HTR-8/SVneo (cell line): Measurements from ENCODE around the gene ST3GAL3.

ENCODE experiments used
- DNase-seq: peaks from one replicate; pipeline ENCODE4 v3.0.0; 2011; ENCODE audit warnings: low spot score, mixed read lengths; ENCODE audit not compliant: insufficient read length
- FAIRE-seq: peaks from 2 replicates; lab custom pipeline; 2011; peaks lifted over from hg19 to GRCh38; lab: Jason Lieb, UNC

The ST3GAL3 gene

GRCh38 chr1:43779805-43780403 lies 72.6 kb downstream of the ST3GAL3 start:
- DNase-seq (no peak), FAIRE-seq (no peak)

DNA sequence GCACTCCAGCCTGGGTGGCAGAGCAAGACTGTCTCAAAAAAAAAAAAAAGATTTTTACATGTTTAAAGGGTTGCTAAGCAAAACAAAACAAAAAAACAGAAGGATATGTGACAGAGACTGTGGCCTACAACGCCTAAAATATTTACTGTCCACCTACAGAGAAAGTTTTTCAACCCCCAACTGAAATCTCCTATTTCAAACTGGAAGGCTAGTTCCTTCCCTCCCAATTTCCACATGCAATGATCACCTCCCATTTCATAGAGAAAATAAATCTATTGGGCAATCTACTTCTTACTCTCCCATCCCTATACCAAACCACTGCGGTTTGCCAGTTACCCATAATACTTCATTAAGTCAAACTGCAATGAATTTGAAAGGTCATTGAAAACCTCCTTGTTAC lies 74.2 kb downstream of the ST3GAL3 start:
- FAIRE-seq, result no peak
- DNase-seq, result no peak

DNA sequence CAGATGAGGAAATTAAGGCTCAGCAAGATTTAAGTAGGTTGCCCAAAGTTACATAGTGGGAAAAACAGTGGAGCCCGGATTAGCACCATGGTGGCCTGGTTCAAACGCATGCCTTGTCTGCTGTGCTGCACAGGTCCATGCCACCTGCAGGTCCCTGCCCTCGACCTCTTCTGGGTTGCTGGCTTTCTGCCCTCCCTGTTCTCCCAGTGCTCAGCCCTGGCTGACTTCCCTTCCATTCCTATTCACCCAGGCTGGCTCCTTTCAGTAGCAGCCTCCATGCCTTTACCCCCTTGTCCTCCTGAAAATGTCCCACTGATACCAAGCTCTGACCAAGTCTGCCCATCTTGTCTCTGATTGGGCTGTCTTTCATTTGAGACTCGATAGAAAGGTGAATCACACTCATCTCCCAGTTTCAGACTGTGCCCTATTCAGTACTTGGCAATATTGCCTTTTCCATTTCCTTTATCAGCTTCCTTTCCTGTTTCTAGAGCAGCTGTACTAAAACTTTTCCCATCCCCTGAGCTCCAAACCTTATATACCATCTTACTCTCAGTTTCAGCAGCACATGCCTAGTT lies 75.8 kb downstream of the ST3GAL3 start:
- DNase-seq (no peak), FAIRE-seq (no peak)

GRCh38 chr1:43783671-43784205 lies 76.4 kb downstream of the ST3GAL3 start:
- FAIRE-seq, result no peak
- peak; percentile 21 for DNase-seq

GRCh38 chr1:43786201-43786958 lies 79.0 kb downstream of the ST3GAL3 start:
- FAIRE-seq, result no peak
- no peak for DNase-seq

GRCh38 chr1:43786960-43787359 lies 79.6 kb downstream of the ST3GAL3 start:
- FAIRE-seq (no peak), DNase-seq (no peak)

GRCh38 chr1:43789604-43790550 lies 82.5 kb downstream of the ST3GAL3 start:
- DNase-seq, result no peak
- no peak for FAIRE-seq

- FAIRE-seq (no peak), DNase-seq (no peak)
These were observed 83.9 kb downstream of the ST3GAL3 start for GRCh38 chr1:43791243-43791642.

GRCh38 chr1:43796111-43796581 lies 88.8 kb downstream of the ST3GAL3 start:
- DNase-seq (no peak), FAIRE-seq (no peak)

DNA sequence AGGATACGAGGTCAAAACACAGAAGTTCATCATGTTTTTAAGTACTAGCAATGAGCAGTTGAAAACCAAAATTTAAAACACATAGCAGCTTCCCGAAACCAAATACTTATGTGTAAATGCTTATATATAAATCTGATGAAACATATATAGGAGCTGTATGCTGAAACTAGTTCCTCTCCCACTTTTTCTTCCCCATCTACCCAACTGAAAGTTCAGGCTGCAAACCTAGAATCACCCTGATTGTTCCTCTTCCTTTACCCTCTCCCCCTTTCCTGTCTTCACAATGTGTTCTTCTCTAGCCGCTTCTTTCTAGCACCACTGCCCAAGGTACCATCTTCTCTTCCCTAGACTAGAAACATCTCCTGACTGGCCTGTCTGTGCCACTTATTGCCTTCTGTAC lies 90.6 kb downstream of the ST3GAL3 start:
- no peak for DNase-seq
- FAIRE-seq, result no peak

GRCh38 chr1:43799656-43800635 lies 92.6 kb downstream of the ST3GAL3 start:
- no peak for FAIRE-seq
- DNase-seq, result no peak

DNA sequence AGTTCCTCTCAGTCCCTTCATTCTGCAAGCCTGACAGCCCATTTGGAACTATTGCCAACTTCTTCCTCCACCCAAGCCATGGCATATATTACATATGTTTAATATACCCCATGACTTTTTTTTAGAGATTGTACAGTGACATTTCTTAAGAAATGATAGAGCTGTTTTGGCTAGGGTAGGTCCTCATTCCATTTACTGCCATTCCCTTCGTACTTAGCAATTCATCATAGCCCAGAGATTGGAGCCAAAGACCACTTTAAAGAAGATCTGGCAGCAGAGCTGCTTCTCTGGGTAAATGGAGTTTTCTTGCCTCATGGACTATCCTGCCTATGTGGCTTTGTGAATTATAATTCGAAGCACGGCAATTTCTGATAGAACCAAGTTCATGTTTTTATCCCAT lies 93.4 kb downstream of the ST3GAL3 start:
- FAIRE-seq, result no peak

GRCh38 chr1:43801203-43801602 lies 93.9 kb downstream of the ST3GAL3 start:
- no peak for FAIRE-seq
- DNase-seq, result no peak

More for the DNA sequence above, 93.4 kb downstream of the ST3GAL3 start:
- DNase-seq, result no peak

DNA sequence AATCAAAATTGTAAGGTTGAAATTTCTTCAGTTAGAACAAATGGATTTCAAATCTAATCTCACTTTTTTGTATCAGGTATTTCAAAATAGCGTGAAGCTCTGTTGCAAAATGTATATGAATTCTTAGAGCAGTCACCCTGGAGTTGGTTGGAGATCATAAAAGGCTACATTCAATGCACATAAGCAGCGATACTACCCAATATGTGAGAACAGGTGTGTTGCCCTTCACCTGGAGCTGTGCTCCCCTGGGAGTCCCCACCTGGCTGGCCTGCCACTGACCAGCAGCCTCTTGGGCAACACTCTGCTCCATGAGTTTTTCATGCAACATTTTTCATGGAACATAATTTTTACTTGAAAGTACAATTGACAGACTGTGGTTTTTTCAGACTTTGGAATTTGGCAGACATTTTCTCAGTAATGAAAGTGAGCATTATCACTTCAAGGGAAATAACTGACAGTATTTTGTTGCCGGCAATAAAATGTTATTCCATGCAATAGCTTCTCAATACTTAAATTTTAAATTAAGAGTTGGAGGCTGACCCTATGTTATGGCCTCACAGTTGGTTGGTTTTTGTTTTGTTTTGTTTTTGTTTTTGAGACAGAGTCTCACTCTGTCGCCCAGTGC lies 95.1 kb downstream of the ST3GAL3 start:
- DNase-seq, result no peak
- FAIRE-seq, result no peak

GRCh38 chr1:43803105-43803504 lies 95.8 kb downstream of the ST3GAL3 start:
- DNase-seq, result no peak
- FAIRE-seq, result no peak

DNA sequence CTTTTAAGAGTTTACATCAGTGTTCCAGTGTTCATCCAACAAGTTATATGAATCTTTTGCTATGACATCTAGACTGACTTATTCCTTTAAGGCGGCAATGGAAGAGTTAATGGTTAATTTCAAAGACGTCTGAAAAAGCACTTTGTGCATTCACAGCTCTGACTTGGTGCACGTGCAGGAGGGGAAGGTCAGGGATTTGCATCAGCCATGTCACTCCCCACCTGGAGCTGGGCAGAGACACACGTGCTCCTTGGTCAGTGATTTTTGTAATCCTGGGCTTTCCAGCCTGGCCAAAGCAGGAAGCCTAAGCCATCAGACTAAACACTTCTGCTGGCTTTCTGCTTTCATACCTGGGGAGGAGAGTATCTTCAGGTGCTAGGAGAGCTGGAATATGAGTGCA lies 96.3 kb downstream of the ST3GAL3 start:
- FAIRE-seq, result no peak
- no peak for DNase-seq

DNA sequence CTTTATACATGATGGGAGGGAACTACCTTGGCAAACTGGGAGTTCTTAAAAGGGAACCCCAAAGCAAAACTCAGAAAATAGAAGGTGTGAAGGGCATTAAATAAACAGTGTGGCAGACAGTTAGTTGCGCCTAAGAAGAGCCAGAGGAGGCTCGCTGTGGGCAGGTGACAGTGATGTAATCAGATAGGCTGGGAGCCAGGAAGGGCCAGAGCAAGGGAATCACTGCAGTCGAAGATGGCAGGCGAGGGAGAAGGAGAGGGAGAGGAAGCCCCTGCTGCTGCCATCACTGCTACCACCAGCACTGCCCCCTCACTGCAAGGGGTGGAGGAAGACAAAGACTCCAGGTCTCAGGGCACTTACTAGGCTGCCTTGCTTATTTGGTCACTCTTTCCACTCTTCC lies 97.2 kb downstream of the ST3GAL3 start:
- FAIRE-seq (no peak), DNase-seq (no peak)

- DNase-seq, result no peak
- no peak for FAIRE-seq
These were observed 98.0 kb downstream of the ST3GAL3 start for GRCh38 chr1:43805340-43805739.

DNA sequence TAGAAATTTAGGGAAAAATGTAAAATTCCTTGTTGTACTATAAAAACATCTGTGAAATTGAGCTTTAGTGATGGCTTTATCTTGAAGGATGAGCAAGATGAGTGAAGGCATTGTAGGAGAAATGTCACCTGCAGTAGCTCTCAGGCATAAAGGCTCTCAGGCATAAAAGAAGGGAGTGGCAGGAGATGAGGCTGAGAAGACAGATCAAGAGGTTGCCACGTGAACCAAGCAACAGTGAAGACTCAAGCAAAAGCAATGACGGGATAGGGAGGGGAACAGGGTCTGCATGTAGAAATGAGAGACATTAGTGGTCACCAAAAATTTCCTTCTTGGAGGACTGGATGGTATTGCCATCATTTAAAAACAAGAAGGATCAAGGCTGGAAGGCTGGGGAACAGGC lies 98.8 kb downstream of the ST3GAL3 start:
- DNase-seq, result no peak
- no peak for FAIRE-seq
